GM10266 (cell line): ENCODE results near the gene CD58.

Experiments
- DNase-seq: peaks from one replicate; pipeline ENCODE4 v3.0.0; 2012; ENCODE audit errors: extremely low spot score
- CTCF ChIP-seq: IDR thresholded peaks from 2 replicates; pipeline ENCODE4 v1.5.1; 2012; ENCODE audit warnings: mild to moderate bottlenecking, low read depth; ENCODE audit not compliant: control insufficient read depth, insufficient read depth; ENCODE audit errors: missing control alignments

The CD58 gene

GRCh38 chr1:116483481-116484309, 87.1 kb downstream of the CD58 start:
- no peak for DNase-seq
- no peak for TF ChIP-seq CTCF

GRCh38 chr1:116482490-116482889, 88.3 kb downstream of the CD58 start:
- no peak for DNase-seq
- TF ChIP-seq CTCF, result no peak

- TF ChIP-seq CTCF, result no peak
- DNase-seq, result no peak
Measured at GRCh38 chr1:116481934-116482333, 88.9 kb downstream of the CD58 start.

GRCh38 chr1:116478621-116479020, 92.2 kb downstream of the CD58 start:
- TF ChIP-seq CTCF, result no peak

GRCh38 chr1:116477429-116477828, 93.4 kb downstream of the CD58 start:
- no peak for TF ChIP-seq CTCF
- DNase-seq, result no peak

More at GRCh38 chr1:116478621-116479020, 92.2 kb downstream of the CD58 start:
- DNase-seq, result no peak

GRCh38 chr1:116476321-116476720, 94.5 kb downstream of the CD58 start:
- no peak for DNase-seq
- TF ChIP-seq CTCF, result no peak

GRCh38 chr1:116475850-116476218, 95.0 kb downstream of the CD58 start:
- no peak for DNase-seq
- TF ChIP-seq CTCF, result no peak
